Measurements from ENCODE around the gene LDHD. TPM values are rescaled to one million over a fixed set of nuclear protein-coding genes. Genes with fewer than 3 reads are reported as not detected.

LDHD gene
- total and polyA plus RNA-seq, 10 of the 15 experiments (the other 5 are each of a cell fraction or from before 2014, with no cell fraction given) = 0.10 to 0.12 TPM; not detected in 8

- Histone ChIP-seq H3K4me2 (ENCODE audit: control insufficient read depth, insufficient read depth) (no peak overlapping the region), H3K9me3 (replicated peaks; ENCODE audit: control insufficient read depth, insufficient read depth, low read length) (no peaks in the 10 kb centered on the region), H3K4me1 (ENCODE audit: control insufficient read depth, insufficient read depth, low read length) (peaks cover 26% of the 10 kb centered on the region), H2AFZ (ENCODE audit: control insufficient read depth, low read depth, low read length) (no peak overlapping the region), H3K27ac (ENCODE audit: control insufficient read depth, insufficient read depth) (no peak overlapping the region), H3K79me2 (ENCODE audit: control insufficient read depth, insufficient read depth, low read length) (peaks cover 12% of the 10 kb centered on the region), H4K20me1 (ENCODE audit: control insufficient read depth, insufficient read depth) (no peaks in the 10 kb centered on the region), H3K36me3 (ENCODE audit: control insufficient read depth in 2 of 2, insufficient read depth in 2 of 2, low read length in 1 of 2) (no peaks in the 10 kb centered on the region), H3K4me3 (no peak overlapping the region), H3K9ac (ENCODE audit: control insufficient read depth, insufficient read depth, low read length) (no peak overlapping the region), H3K27me3 (replicated peaks in 1 of 2; ENCODE audit: control insufficient read depth in 2 of 2, insufficient read depth in 2 of 2, low read length in 1 of 2) (no peaks in the 10 kb centered on the region)
- CTCF ChIA-PET = interaction anchor here (0.6 kb wide), 1 partner anchor 29 kb away, joined by 3 read pairs; no protein-coding TSS in a partner anchor
- in situ Hi-C loops (cut with MboI) = no loop called here
- TF ChIP-seq CHD1 (IDR thresholded peaks at IDR 0.05; ENCODE audit: low read depth, low read length) (no peak), NFYA (IDR thresholded peaks at IDR 0.05; ENCODE audit: borderline replicate concordance, low read depth, low read length) (no peak), PAX5 (IDR thresholded peaks at IDR 0.05; ENCODE audit: borderline replicate concordance, low read depth, low read length) (no peak), ATF3 (IDR thresholded peaks at IDR 0.05; ENCODE audit: borderline replicate concordance, extremely low read depth, low read depth, low read length) (no peak), RB1 (IDR thresholded peaks at IDR 0.05; ENCODE audit: borderline replicate concordance) (no peak), ZZZ3 (IDR thresholded peaks at IDR 0.05; ENCODE audit: control insufficient read depth, insufficient read length, low read depth) (no peak), POLR2A (IDR thresholded peaks at IDR 0.05; ENCODE audit: low read depth, low read length) (no peak), JUND (IDR thresholded peaks at IDR 0.05; ENCODE audit: low read depth, low read length) (no peak), EGR1 (IDR thresholded peaks at IDR 0.05; ENCODE audit: borderline replicate concordance in 1 of 2, low read depth in 2 of 2, low read length in 2 of 2) (no peak), CHD2 (IDR thresholded peaks at IDR 0.05; ENCODE audit: borderline replicate concordance, low read depth, low read length) (no peak), KAT2A (conservative IDR thresholded peaks at IDR 0.05; ENCODE audit: control insufficient read depth, low read depth, low read length) (no peak), USF2 (IDR thresholded peaks at IDR 0.05; ENCODE audit: borderline replicate concordance, low read depth, low read length) (no peak), MXI1 (IDR thresholded peaks at IDR 0.05; ENCODE audit: low read depth, low read length) (no peak)
- no peak for FAIRE-seq
- intact Hi-C loops (cut with micrococcal nuclease; ENCODE audit: unreplicated experiment) = loop anchor here (5.0 kb wide), 2 partner anchors 33 to 67 kb away; no protein-coding TSS in a partner anchor
- SMC1A ChIA-PET (ENCODE audit: uncharacterized antibody, unreplicated experiment) = no interaction called here
- DNase-seq (ENCODE audit: low read depth, low spot score) = no peak
- POLR2A ChIA-PET = no interaction called here
- no TSS peak for BruUV-seq (replicated peaks)
- RAD21 ChIA-PET (ENCODE audit: unreplicated experiment) = interaction anchor here (0.8 kb wide), 1 partner anchor 30 kb away, joined by 3 read pairs; no protein-coding TSS in a partner anchor
- no peak for ATAC-seq
- 98% methylated on average over 8 of the region's 8 CpGs for WGBS (ENCODE audit: insufficient coverage, insufficient replicate concordance, low lambda C conversion rate, missing lambda C conversion rate)
Measured at GRCh38 chr16:75078886-75079285, 37.7 kb downstream of the LDHD start.
